Measurements from ENCODE around the gene TRAF2. TPM values are rescaled to one million over a fixed set of nuclear protein-coding genes. Genes with fewer than 3 reads are reported as not detected.

TRAF2 gene
- total RNA-seq, 1 donor from 2014 or later = 5.3 TPM

DNA sequence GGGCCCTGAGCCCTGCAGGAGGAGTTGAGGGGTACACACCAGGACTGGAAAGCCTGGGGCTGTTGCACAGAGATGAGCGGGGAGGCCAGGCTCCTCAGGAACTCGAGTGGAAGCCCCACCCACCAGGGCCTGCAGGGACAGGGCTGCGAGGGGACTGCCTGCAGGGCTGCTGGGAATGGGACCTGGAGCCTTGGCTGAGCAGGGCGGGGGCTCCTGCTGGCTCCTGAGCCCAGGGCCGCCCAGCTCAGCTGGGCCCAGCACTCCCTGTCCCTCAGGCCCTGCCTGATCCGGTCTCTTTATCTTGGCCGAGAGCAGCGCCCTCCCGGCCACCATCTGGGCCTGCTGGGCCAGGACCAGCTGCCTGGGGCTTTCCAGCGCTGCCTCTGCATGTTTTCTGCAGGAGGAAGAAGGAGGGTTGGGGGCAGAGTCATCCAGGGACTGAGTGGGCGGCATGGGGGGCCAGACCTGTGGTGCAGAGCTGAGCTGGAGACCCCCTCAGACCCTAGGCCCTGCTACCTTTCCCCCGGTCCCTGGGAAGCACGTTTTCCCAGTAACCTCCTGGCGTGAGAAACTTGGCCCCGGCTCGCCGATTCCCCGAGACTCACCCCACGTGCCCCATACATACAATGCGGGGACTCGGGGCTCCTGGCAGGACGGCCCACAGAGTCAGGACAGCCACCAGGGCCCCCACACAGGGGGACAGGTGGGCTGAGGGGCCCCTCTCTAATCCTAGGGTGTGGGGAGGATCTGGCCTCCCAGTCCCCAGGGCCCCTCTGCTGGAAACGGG is 75.2 kb downstream of the TRAF2 start:
- DNase-seq (ENCODE audit: low read depth) (no peak), FAIRE-seq (no peak)
- TF ChIP-seq, protein P1, sequence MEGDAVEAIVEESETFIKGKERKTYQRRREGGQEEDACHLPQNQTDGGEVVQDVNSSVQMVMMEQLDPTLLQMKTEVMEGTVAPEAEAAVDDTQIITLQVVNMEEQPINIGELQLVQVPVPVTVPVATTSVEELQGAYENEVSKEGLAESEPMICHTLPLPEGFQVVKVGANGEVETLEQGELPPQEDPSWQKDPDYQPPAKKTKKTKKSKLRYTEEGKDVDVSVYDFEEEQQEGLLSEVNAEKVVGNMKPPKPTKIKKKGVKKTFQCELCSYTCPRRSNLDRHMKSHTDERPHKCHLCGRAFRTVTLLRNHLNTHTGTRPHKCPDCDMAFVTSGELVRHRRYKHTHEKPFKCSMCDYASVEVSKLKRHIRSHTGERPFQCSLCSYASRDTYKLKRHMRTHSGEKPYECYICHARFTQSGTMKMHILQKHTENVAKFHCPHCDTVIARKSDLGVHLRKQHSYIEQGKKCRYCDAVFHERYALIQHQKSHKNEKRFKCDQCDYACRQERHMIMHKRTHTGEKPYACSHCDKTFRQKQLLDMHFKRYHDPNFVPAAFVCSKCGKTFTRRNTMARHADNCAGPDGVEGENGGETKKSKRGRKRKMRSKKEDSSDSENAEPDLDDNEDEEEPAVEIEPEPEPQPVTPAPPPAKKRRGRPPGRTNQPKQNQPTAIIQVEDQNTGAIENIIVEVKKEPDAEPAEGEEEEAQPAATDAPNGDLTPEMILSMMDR (IDR thresholded peaks at IDR 0.05; ENCODE audit: insufficient read depth, low read length, severe bottlenecking) = no peak
- H3K4me3 ChIP-seq (ENCODE audit: low read depth, low read length) = no peak overlapping the region
- H3K36me3 ChIP-seq (ENCODE audit: control insufficient read depth, insufficient read depth, low read length) = no peaks in the 10 kb centered on the region
- peaks cover 5% of the 10 kb centered on the region for H3K27me3 ChIP-seq (ENCODE audit: control insufficient read depth, insufficient read depth, low read length)

DNA sequence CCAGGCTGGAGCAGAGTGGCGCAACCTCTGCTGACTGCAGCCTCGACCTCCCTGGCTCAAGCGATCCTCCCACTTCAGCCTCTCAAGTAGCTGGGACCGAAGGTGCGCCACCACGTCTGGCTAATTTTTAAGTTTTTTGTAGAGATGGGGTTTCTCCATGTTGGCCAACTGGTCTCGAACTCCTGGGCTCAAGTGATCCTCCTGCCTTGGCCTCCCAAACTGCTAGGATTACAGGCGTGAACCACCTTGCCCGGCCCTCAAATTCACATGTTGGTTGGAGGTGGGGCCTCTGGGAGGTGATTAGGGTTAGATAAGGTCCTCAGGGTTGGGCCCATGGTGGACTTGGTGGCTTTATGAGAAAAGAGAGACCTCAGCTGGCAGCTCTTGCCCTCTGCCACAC is 75.8 kb downstream of the TRAF2 start:
- Histone ChIP-seq H3K27me3 (ENCODE audit: control insufficient read depth, insufficient read depth, low read length) (peaks cover 5% of the 10 kb centered on the region), H3K4me3 (ENCODE audit: low read depth, low read length) (no peak overlapping the region), H3K36me3 (ENCODE audit: control insufficient read depth, insufficient read depth, low read length) (no peaks in the 10 kb centered on the region)
- no peak for DNase-seq (ENCODE audit: low read depth)
- TF ChIP-seq, protein P1 (IDR thresholded peaks at IDR 0.05; ENCODE audit: insufficient read depth, low read length, severe bottlenecking) = no peak
- no peak for FAIRE-seq

DNA sequence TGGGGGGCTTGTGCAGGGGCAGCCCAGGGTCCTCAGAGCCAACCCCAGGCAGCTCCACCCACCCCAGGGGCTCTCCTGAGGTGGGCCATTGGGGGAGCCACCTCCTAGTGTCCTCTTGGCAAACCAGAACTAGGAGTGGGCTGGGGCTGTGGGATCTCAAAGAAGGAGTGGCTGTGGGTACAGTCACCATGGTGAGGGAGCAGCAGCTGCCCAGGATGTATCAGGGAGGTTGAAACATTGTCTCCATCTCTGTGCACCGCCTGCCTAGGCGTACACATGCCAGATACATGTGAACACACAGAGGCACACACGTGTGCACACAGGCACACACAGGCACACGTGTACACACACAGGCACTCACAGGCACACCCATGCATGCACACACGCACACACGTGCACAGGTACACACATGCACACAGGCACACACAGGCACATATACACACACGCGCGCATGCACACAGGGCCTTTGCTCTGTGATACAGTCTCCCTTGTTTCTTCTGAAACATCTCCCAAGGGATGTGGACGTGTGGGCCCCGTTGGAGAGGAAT is 76.5 kb downstream of the TRAF2 start:
- no peaks in the 10 kb centered on the region for H3K36me3 ChIP-seq (ENCODE audit: control insufficient read depth, insufficient read depth, low read length)
- no peak overlapping the region for H3K4me3 ChIP-seq (ENCODE audit: low read depth, low read length)
- TF ChIP-seq, protein P1 (IDR thresholded peaks at IDR 0.05; ENCODE audit: insufficient read depth, low read length, severe bottlenecking) = no peak
- H3K27me3 ChIP-seq (ENCODE audit: control insufficient read depth, insufficient read depth, low read length) = peaks cover 5% of the 10 kb centered on the region
- FAIRE-seq (peak; percentile 83), DNase-seq (ENCODE audit: low read depth) (no peak)

DNA sequence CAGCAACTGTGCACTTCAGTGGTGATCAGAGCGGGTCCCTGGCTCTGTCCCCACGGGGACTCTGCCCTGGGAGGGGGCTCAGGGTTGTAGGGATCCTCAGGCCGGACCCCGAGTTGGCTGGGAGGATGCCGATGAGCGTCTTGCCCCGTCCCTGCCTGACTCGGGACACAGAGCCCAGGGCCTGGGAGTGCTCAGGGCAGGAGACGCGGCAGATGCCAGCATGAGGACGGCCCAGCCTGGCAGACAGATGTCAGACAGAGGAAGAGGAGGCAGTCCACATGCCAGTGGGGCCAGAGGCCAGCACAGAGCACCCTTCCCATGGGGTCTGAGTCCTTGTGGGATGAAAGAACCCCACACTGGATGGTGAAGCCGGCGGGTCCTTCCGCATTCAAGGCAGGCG is 77.0 kb downstream of the TRAF2 start:
- FAIRE-seq (no peak), DNase-seq (ENCODE audit: low read depth) (no peak)
- Histone ChIP-seq H3K4me3 (ENCODE audit: low read depth, low read length) (no peak overlapping the region), H3K36me3 (ENCODE audit: control insufficient read depth, insufficient read depth, low read length) (no peaks in the 10 kb centered on the region), H3K27me3 (ENCODE audit: control insufficient read depth, insufficient read depth, low read length) (peaks cover 5% of the 10 kb centered on the region)
- TF ChIP-seq, protein P1 (IDR thresholded peaks at IDR 0.05; ENCODE audit: insufficient read depth, low read length, severe bottlenecking) = no peak

DNA sequence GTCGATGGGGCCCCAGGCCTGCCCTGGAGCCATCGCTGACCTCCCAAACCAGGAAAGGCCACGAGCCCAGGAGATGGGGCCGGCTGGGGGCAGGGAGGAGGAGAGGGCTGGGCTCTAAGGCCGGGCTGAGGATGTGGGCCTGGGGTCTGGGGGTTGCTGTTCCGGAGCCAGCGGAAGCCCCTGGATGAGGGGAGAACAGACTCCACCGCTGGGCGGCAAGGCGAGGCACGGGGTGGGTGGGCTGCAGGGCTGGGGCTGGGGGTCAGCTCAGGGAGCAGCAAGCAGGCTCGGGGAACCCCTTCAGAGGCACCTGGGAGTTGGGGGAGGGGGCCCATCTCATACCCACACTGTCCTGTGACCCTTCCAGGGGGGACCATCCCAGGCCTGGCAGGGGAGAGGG is 77.4 kb downstream of the TRAF2 start:
- TF ChIP-seq, protein P1 (IDR thresholded peaks at IDR 0.05; ENCODE audit: insufficient read depth, low read length, severe bottlenecking) = no peak
- DNase-seq (ENCODE audit: low read depth) (no peak), FAIRE-seq (no peak)
- Histone ChIP-seq H3K27me3 (ENCODE audit: control insufficient read depth, insufficient read depth, low read length) (peaks cover 5% of the 10 kb centered on the region), H3K36me3 (ENCODE audit: control insufficient read depth, insufficient read depth, low read length) (no peaks in the 10 kb centered on the region), H3K4me3 (ENCODE audit: low read depth, low read length) (no peak overlapping the region)
